Choroid plexus epithelial cell (primary cell): ENCODE data around the gene ACER2.
A peak's percentile ranks its signal among the peaks of the same experiment; 100 is the strongest.

Experiments used
- DNase-seq: peaks from one replicate; pipeline ENCODE4 v3.0.0-alpha.2; 2010; ENCODE audit warnings: low read depth
- H3K4me3 ChIP-seq: 2 replicates; pipeline ENCODE4 v1.5.1; 2011; ENCODE audit warnings: low read depth, mild to moderate bottlenecking, control low read depth, low read length, moderate library complexity
- CTCF ChIP-seq: conservative IDR thresholded peaks from 2 replicates; pipeline ENCODE4 v1.5.1; 2011; ENCODE audit warnings: low read depth, mild to moderate bottlenecking, control low read depth, inconsistent platforms, low read length, moderate library complexity

The ACER2 gene

GRCh38 chr9:19497276-19497675, 88.5 kb downstream of the ACER2 start:
- no peak for TF ChIP-seq CTCF
- DNase-seq: no peak
- H3K4me3 ChIP-seq: no peak overlapping the region

- H3K4me3 ChIP-seq: no peak overlapping the region
- peak; percentile 63 for DNase-seq
- TF ChIP-seq CTCF: no peak
Measured at GRCh38 chr9:19498015-19498414, 89.2 kb downstream of the ACER2 start.
